ENCODE results near the gene NCOR1.

- TF ChIP-seq CTCF (IDR thresholded peaks at IDR 0.05; ENCODE audit: low read length) (no peak), EZH2 (optimal IDR thresholded peaks at IDR 0.05; ENCODE audit: low read depth, low read length) (no peak), EZH2phosphoT487 (IDR thresholded peaks at IDR 0.05; ENCODE audit: low read length) (no peak)
These were observed 187.4 kb downstream of the NCOR1 start for GRCh38 chr17:16027708-16028584.
